HepG2 (cell line): Measurements from ENCODE around the gene METRN. TPM values are rescaled to one million over a fixed set of nuclear protein-coding genes. Genes with fewer than 3 reads are reported as not detected.
"Not testable (repeated sequence)": the region's sequence is repeated elsewhere in the genome, so short reads cannot be mapped to it uniquely, and the experiment has no call there.

Source experiments
- ATAC-seq: fragments of 200-7000 bp; cut with Tn5 transposase; 3 replicates; pipeline ENCODE4 v1.9.1; 2020; ENCODE audit warnings: mild to moderate bottlenecking, moderate library complexity
- BruUV-seq: library from RNA; stranded (reverse); fragments of 400-500 nt; replicated peaks from 2 replicates; lab custom pipeline; 2021; lab: Mats Ljungman, UMichigan
- CTCF ChIA-PET: fragments of 300-600 bp; formaldehyde crosslinking; extraction: SDS; loops from one replicate; lab custom pipeline; 2021; ENCODE audit warnings: low total read pairs, inconsistent platforms, low intra/inter-chr PET ratio; lab: Yijun Ruan, JAX
- POLR2A ChIA-PET: fragments of 350-600 bp; sonication (Branson Sonifier 250); formaldehyde crosslinking; loops from one replicate; lab custom pipeline; 2020; ENCODE audit warnings: antibody characterized with exemption, inconsistent platforms; lab: Yijun Ruan, JAX
- DNase-seq: peaks from one replicate; pipeline ENCODE4 v3.0.0-alpha.2; 2015; ENCODE audit warnings: low spot score
- FAIRE-seq: peaks from 3 replicates; lab custom pipeline; 2011; peaks lifted over from hg19 to GRCh38; lab: Jason Lieb, UNC
- H2AFZ ChIP-seq: one replicate; pipeline ENCODE4 v1.6.1; 2011; ENCODE audit warnings: low read length, inconsistent platforms
- H3K27ac ChIP-seq: fragments of 300-600 bp; 3 replicates; pipeline ENCODE4 v1.8.0; 2011; ENCODE audit warnings: mixed run types, mild to moderate bottlenecking, mixed read lengths, low read length, inconsistent platforms; ENCODE audit not compliant: insufficient read depth; ENCODE audit errors: extremely low read length
- H3K27me3 ChIP-seq, 2 experiments: fragments of 200-600 bp in 1 of 2; 2 replicates in 1 of 2; 3 replicates in 1 of 2; pipeline versions ENCODE4 v1.6.0 to v1.8.0; 2011; ENCODE audit warnings: low read length in 2 of 2, mild to moderate bottlenecking in 2 of 2, moderate library complexity in 2 of 2, inconsistent platforms in 1 of 2; ENCODE audit not compliant: insufficient read depth in 2 of 2, control insufficient read depth in 1 of 2
- H3K36me3 ChIP-seq, 2 experiments: fragments of 200-600 bp in 1 of 2; replicated peaks in 1 of 2; 2 replicates in 1 of 2; 3 replicates in 1 of 2; pipeline versions ENCODE4 v1.5.1 to v1.8.0; 2011; ENCODE audit warnings: low read length in 2 of 2, inconsistent platforms in 1 of 2; ENCODE audit not compliant: insufficient read depth in 2 of 2, control insufficient read depth in 1 of 2
- H3K4me1 ChIP-seq: 2 replicates; pipeline ENCODE4 v1.5.1; 2012; ENCODE audit warnings: low read length, inconsistent platforms; ENCODE audit not compliant: insufficient read depth
- H3K4me2 ChIP-seq: 2 replicates; pipeline ENCODE4 v1.6.0; 2011; ENCODE audit warnings: low read depth, low read length, inconsistent platforms
- H3K4me3 ChIP-seq, 3 experiments: fragments of 200-600 bp in 1 of 3; sonication (generic), shearing (Covaris generic) in 1 of 3; replicated peaks in 1 of 3; 2 replicates each; pipeline ENCODE4 v1.5.1; 2011 to 2016; ENCODE audit warnings: low read length in 3 of 3, inconsistent platforms in 2 of 3, low read depth in 2 of 3, mild to moderate bottlenecking in 2 of 3, control low read depth in 1 of 3, mixed read lengths in 1 of 3; ENCODE audit not compliant: insufficient read depth in 1 of 3
- H3K79me2 ChIP-seq: one replicate; pipeline ENCODE4 v1.6.1; 2011; ENCODE audit warnings: low read length, inconsistent platforms; ENCODE audit not compliant: insufficient read depth
- H3K9ac ChIP-seq: 2 replicates; pipeline ENCODE4 v1.6.0; 2011; ENCODE audit warnings: mild to moderate bottlenecking, low read depth, low read length, inconsistent platforms; ENCODE audit not compliant: insufficient read depth
- H3K9me3 ChIP-seq: 2 replicates; pipeline ENCODE4 v1.5.1; 2012; ENCODE audit warnings: mild to moderate bottlenecking, low read length
- H4K20me1 ChIP-seq: 2 replicates; pipeline ENCODE4 v1.6.0; 2011; ENCODE audit warnings: inconsistent platforms, mild to moderate bottlenecking, low read length, moderate library complexity; ENCODE audit not compliant: insufficient read depth
- ARID3A ChIP-seq: IDR thresholded peaks from 2 replicates; pipeline ENCODE4 v1.6.1; 2012; ENCODE audit warnings: low read depth, low read length, improper control_type of control experiment
- CC2D1A ChIP-seq: sonication (generic); formaldehyde crosslinking; IDR thresholded peaks from 2 replicates; pipeline ENCODE4 v1.8.1; 2023; ENCODE audit warnings: mild to moderate bottlenecking, missing genetic modification reagents
- HNRNPH1 ChIP-seq: fragments of 200-400 bp; formaldehyde crosslinking; optimal IDR thresholded peaks from 2 replicates; pipeline ENCODE3; 2017; ENCODE audit warnings: mild to moderate bottlenecking, low read depth, low read length
- MAFG ChIP-seq: sonication (generic); formaldehyde crosslinking; IDR thresholded peaks from 2 replicates; pipeline ENCODE4 v1.5.1; 2020; ENCODE audit warnings: mild to moderate bottlenecking, missing genetic modification reagents
- RAD21 ChIP-seq: fragments of 450-650 bp; formaldehyde crosslinking; IDR thresholded peaks from 2 replicates; pipeline ENCODE4 v1.5.0; 2020; ENCODE audit warnings: mild to moderate bottlenecking
- SNAPC2 ChIP-seq: sonication (generic); formaldehyde crosslinking; IDR thresholded peaks from 2 replicates; pipeline ENCODE4 v1.8.1; 2022; ENCODE audit warnings: mild to moderate bottlenecking, missing genetic modification reagents
- THAP11 ChIP-seq: IDR thresholded peaks from 2 replicates; pipeline ENCODE4 v1.6.1; 2016; ENCODE audit warnings: missing biosample characterization, missing genetic modification reagents
- TRAFD1 ChIP-seq: sonication (generic); formaldehyde crosslinking; IDR thresholded peaks from 2 replicates; pipeline ENCODE4 v1.5.1; 2020; ENCODE audit warnings: missing genetic modification reagents, mild to moderate bottlenecking, borderline replicate concordance
- ZBTB43 ChIP-seq: sonication (generic); formaldehyde crosslinking; conservative IDR thresholded peaks from 2 replicates; pipeline ENCODE4 v1.4.0; 2020; ENCODE audit warnings: missing genetic modification reagents
- ZFP36L1 ChIP-seq: sonication (generic); formaldehyde crosslinking; IDR thresholded peaks from 2 replicates; pipeline ENCODE4 v1.8.0; 2022; ENCODE audit warnings: mild to moderate bottlenecking, missing genetic modification reagents, moderate library complexity
- ZNF260 ChIP-seq: sonication (generic); formaldehyde crosslinking; IDR thresholded peaks from 2 replicates; pipeline ENCODE4 v1.4.0; 2020; ENCODE audit warnings: missing genetic modification reagents, low read depth, mild to moderate bottlenecking, borderline replicate concordance
- ZNF589 ChIP-seq: sonication (generic); formaldehyde crosslinking; conservative IDR thresholded peaks from 2 replicates; pipeline ENCODE4 v1.8.0; 2022; ENCODE audit warnings: mild to moderate bottlenecking, moderate library complexity, missing genetic modification reagents
- ZNF619 ChIP-seq: sonication (generic); formaldehyde crosslinking; IDR thresholded peaks from 2 replicates; pipeline ENCODE4 v1.4.0; 2020; ENCODE audit warnings: mild to moderate bottlenecking, missing genetic modification reagents
- WGBS: methylation state at CpG from one replicate; pipeline ENCODE4 v1.1.6; 2017; ENCODE audit warnings: low lambda C conversion rate; 5-methylcytosine and 5-hydroxymethylcytosine counted together
- in situ Hi-C: cut with HindIII; loops from 2 replicates; pipeline ENCODE4 v1.10.0; 2017; ENCODE audit warnings: low pct_unique_long_range_greater_than_20kb; ENCODE audit not compliant: extremely low pct_ligation_motif_present
- intact Hi-C: fragments of 100-400 bp; cut with micrococcal nuclease; formaldehyde crosslinking; loops from one replicate; pipeline ENCODE4 v1.10.0; 2022; ENCODE audit not compliant: unreplicated experiment
- polyA plus RNA-seq, 8 experiments: library from polyadenylated mRNA; depleted of rRNA in 3 of 8; stranded (reverse) in 7 of 8; unstranded in 1 of 8; fragments of >200 nt; fragmentation: Illumina TruSeq in 4 of 8; extraction: Trizol in 4 of 8; gene quantifications; 2 replicates each; pipeline versions ENCODE4 v1.2.1 to v1.2.3, GENCODE V29; 2011 to 2016; ENCODE audit warnings: low read depth in 4 of 8, missing spikeins in 1 of 8, mixed read lengths in 1 of 8; ENCODE audit not compliant: insufficient read depth in 1 of 8
- total RNA-seq, 5 experiments: library from RNA; depleted of rRNA; stranded (reverse); fragments of >200 nt; fragmentation: Illumina TruSeq; extraction: Trizol; gene quantifications; 2 replicates each; pipeline ENCODE4 v1.2.3, GENCODE V29; 2016; ENCODE audit warnings: low read depth in 1 of 5

The METRN gene
- total and polyA plus RNA-seq, 2 of the 13 experiments (the other 11 are each of a cell fraction or from before 2014, with no cell fraction given), result 25.5 to 46.1 TPM

- H3K27ac ChIP-seq, in situ Hi-C loops, POLR2A ChIA-PET, H3K4me2 ChIP-seq, FAIRE-seq, H3K4me3 ChIP-seq, CTCF ChIA-PET, H4K20me1 ChIP-seq, H2AFZ ChIP-seq, intact Hi-C loops, BruUV-seq, H3K79me2 ChIP-seq, H3K9me3 ChIP-seq, H3K36me3 ChIP-seq, ATAC-seq, H3K9ac ChIP-seq, DNase-seq: not testable (repeated sequence)
- peaks cover 11% of the 10 kb centered on the region for H3K4me1 ChIP-seq
- H3K27me3 ChIP-seq, result peaks cover 5 to 39% of the 10 kb centered on the region in 2 experiments
- 26% methylated on average over 3 of the region's 11 CpGs for WGBS
Observed at GRCh38 chr16:754121-754607, 39.2 kb downstream of the METRN start.

- Histone ChIP-seq H3K27me3 (peaks cover 5 to 42% of the 10 kb centered on the region in 2 experiments), H3K9ac (no peak overlapping the region), H3K4me1 (peaks cover 13% of the 10 kb centered on the region), H4K20me1 (no peaks in the 10 kb centered on the region), H3K79me2 (no peaks in the 10 kb centered on the region), H2AFZ (no peak overlapping the region), H3K4me2 (no peak overlapping the region), H3K9me3 (no peaks in the 10 kb centered on the region), H3K27ac (no peak overlapping the region), H3K4me3 (no peak overlapping the region), H3K36me3 (no peaks in the 10 kb centered on the region)
- BruUV-seq, result no TSS peak
- ATAC-seq, result no peak
- POLR2A ChIA-PET, result no interaction called here
- in situ Hi-C loops (no loop called here), intact Hi-C loops (no loop called here)
- FAIRE-seq, result no peak
- DNase-seq, result no peak
- CTCF ChIA-PET, result no interaction called here
- WGBS, result 25% methylated on average over 11 of the region's 11 CpGs
- TF ChIP-seq RAD21 (CRISPR knock-in tag) (no peak), SNAPC2 (CRISPR knock-in tag) (no peak), ZNF619 (no peak), ARID3A (no peak), HNRNPH1 (no peak), THAP11 (no peak), TRAFD1 (CRISPR knock-in tag) (no peak), CC2D1A (no peak), ZBTB43 (CRISPR knock-in tag) (no peak), ZFP36L1 (CRISPR knock-in tag) (no peak), ZNF260 (no peak), ZNF589 (CRISPR knock-in tag) (no peak), MAFG (CRISPR knock-in tag) (no peak)
Observed at GRCh38 chr16:754656-755055, 39.7 kb downstream of the METRN start.
